HepG2 (cell line): ENCODE data around the gene PNPLA8. TPM values are rescaled to one million over a fixed set of nuclear protein-coding genes. Genes with fewer than 3 reads are reported as not detected.
"Not testable (repeated sequence)": the region's sequence is repeated elsewhere in the genome, so short reads cannot be mapped to it uniquely, and the experiment has no call there.

Experiments used
- ATAC-seq: fragments of 200-7000 bp; cut with Tn5 transposase; 3 replicates; pipeline ENCODE4 v1.9.1; 2020; ENCODE audit warnings: mild to moderate bottlenecking, moderate library complexity
- BruUV-seq: library from RNA; stranded (reverse); fragments of 400-500 nt; replicated peaks from 2 replicates; lab custom pipeline; 2021; lab: Mats Ljungman, UMichigan
- CTCF ChIA-PET: fragments of 300-600 bp; formaldehyde crosslinking; extraction: SDS; loops from one replicate; lab custom pipeline; 2021; ENCODE audit warnings: low total read pairs, inconsistent platforms, low intra/inter-chr PET ratio; lab: Yijun Ruan, JAX
- POLR2A ChIA-PET: fragments of 350-600 bp; sonication (Branson Sonifier 250); formaldehyde crosslinking; loops from one replicate; lab custom pipeline; 2020; ENCODE audit warnings: antibody characterized with exemption, inconsistent platforms; lab: Yijun Ruan, JAX
- DNase-seq: peaks from one replicate; pipeline ENCODE4 v3.0.0-alpha.2; 2015; ENCODE audit warnings: low spot score
- FAIRE-seq: peaks from 3 replicates; lab custom pipeline; 2011; peaks lifted over from hg19 to GRCh38; lab: Jason Lieb, UNC
- H2AFZ ChIP-seq: one replicate; pipeline ENCODE4 v1.6.1; 2011; ENCODE audit warnings: low read length, inconsistent platforms
- H3K27ac ChIP-seq: fragments of 300-600 bp; 3 replicates; pipeline ENCODE4 v1.8.0; 2011; ENCODE audit warnings: mixed run types, mild to moderate bottlenecking, mixed read lengths, low read length, inconsistent platforms; ENCODE audit not compliant: insufficient read depth; ENCODE audit errors: extremely low read length
- H3K27me3 ChIP-seq, 2 experiments: fragments of 200-600 bp in 1 of 2; 2 replicates in 1 of 2; 3 replicates in 1 of 2; pipeline versions ENCODE4 v1.6.0 to v1.8.0; 2011; ENCODE audit warnings: low read length in 2 of 2, mild to moderate bottlenecking in 2 of 2, moderate library complexity in 2 of 2, inconsistent platforms in 1 of 2; ENCODE audit not compliant: insufficient read depth in 2 of 2, control insufficient read depth in 1 of 2
- H3K36me3 ChIP-seq, 2 experiments: fragments of 200-600 bp in 1 of 2; replicated peaks in 1 of 2; 2 replicates in 1 of 2; 3 replicates in 1 of 2; pipeline versions ENCODE4 v1.5.1 to v1.8.0; 2011; ENCODE audit warnings: low read length in 2 of 2, inconsistent platforms in 1 of 2; ENCODE audit not compliant: insufficient read depth in 2 of 2, control insufficient read depth in 1 of 2
- H3K4me1 ChIP-seq: 2 replicates; pipeline ENCODE4 v1.5.1; 2012; ENCODE audit warnings: low read length, inconsistent platforms; ENCODE audit not compliant: insufficient read depth
- H3K4me2 ChIP-seq: 2 replicates; pipeline ENCODE4 v1.6.0; 2011; ENCODE audit warnings: low read depth, low read length, inconsistent platforms
- H3K4me3 ChIP-seq, 3 experiments: fragments of 200-600 bp in 1 of 3; sonication (generic), shearing (Covaris generic) in 1 of 3; replicated peaks in 1 of 3; 2 replicates each; pipeline ENCODE4 v1.5.1; 2011 to 2016; ENCODE audit warnings: low read length in 3 of 3, inconsistent platforms in 2 of 3, low read depth in 2 of 3, mild to moderate bottlenecking in 2 of 3, control low read depth in 1 of 3, mixed read lengths in 1 of 3; ENCODE audit not compliant: insufficient read depth in 1 of 3
- H3K79me2 ChIP-seq: one replicate; pipeline ENCODE4 v1.6.1; 2011; ENCODE audit warnings: low read length, inconsistent platforms; ENCODE audit not compliant: insufficient read depth
- H3K9ac ChIP-seq: 2 replicates; pipeline ENCODE4 v1.6.0; 2011; ENCODE audit warnings: mild to moderate bottlenecking, low read depth, low read length, inconsistent platforms; ENCODE audit not compliant: insufficient read depth
- H3K9me3 ChIP-seq: 2 replicates; pipeline ENCODE4 v1.5.1; 2012; ENCODE audit warnings: mild to moderate bottlenecking, low read length
- H4K20me1 ChIP-seq: 2 replicates; pipeline ENCODE4 v1.6.0; 2011; ENCODE audit warnings: inconsistent platforms, mild to moderate bottlenecking, low read length, moderate library complexity; ENCODE audit not compliant: insufficient read depth
- AHR ChIP-seq: IDR thresholded peaks from 2 replicates; pipeline ENCODE4 v1.6.1; 2018; ENCODE audit warnings: missing genetic modification reagents, missing compliant biosample characterization
- HNRNPLL ChIP-seq: fragments of 200-400 bp; formaldehyde crosslinking; IDR thresholded peaks from 2 replicates; pipeline ENCODE4 v1.6.1; 2017; ENCODE audit warnings: mild to moderate bottlenecking, low read depth, low read length; ENCODE audit not compliant: poor library complexity, severe bottlenecking
- SMAD3 ChIP-seq: sonication (generic); formaldehyde crosslinking; IDR thresholded peaks from 2 replicates; pipeline ENCODE4 v1.4.0; 2020; ENCODE audit warnings: missing genetic modification reagents
- ZNF672 ChIP-seq: sonication (generic); formaldehyde crosslinking; IDR thresholded peaks from 2 replicates; pipeline ENCODE4 v1.8.1; 2022; ENCODE audit warnings: missing genetic modification reagents
- ZNF749 ChIP-seq: sonication (generic); formaldehyde crosslinking; IDR thresholded peaks from 2 replicates; pipeline ENCODE4 v1.8.0; 2022; ENCODE audit warnings: mild to moderate bottlenecking, missing genetic modification reagents, moderate library complexity, borderline replicate concordance
- ZSCAN9 ChIP-seq: IDR thresholded peaks from 2 replicates; pipeline ENCODE4 v1.6.1; 2016; ENCODE audit warnings: borderline replicate concordance
- WGBS: methylation state at CpG from one replicate; pipeline ENCODE4 v1.1.6; 2017; ENCODE audit warnings: low lambda C conversion rate; 5-methylcytosine and 5-hydroxymethylcytosine counted together
- in situ Hi-C: cut with HindIII; loops from 2 replicates; pipeline ENCODE4 v1.10.0; 2017; ENCODE audit warnings: low pct_unique_long_range_greater_than_20kb; ENCODE audit not compliant: extremely low pct_ligation_motif_present
- intact Hi-C: fragments of 100-400 bp; cut with micrococcal nuclease; formaldehyde crosslinking; loops from one replicate; pipeline ENCODE4 v1.10.0; 2022; ENCODE audit not compliant: unreplicated experiment
- polyA plus RNA-seq, 8 experiments: library from polyadenylated mRNA; depleted of rRNA in 3 of 8; stranded (reverse) in 7 of 8; unstranded in 1 of 8; fragments of >200 nt; fragmentation: Illumina TruSeq in 4 of 8; extraction: Trizol in 4 of 8; gene quantifications; 2 replicates each; pipeline versions ENCODE4 v1.2.1 to v1.2.3, GENCODE V29; 2011 to 2016; ENCODE audit warnings: low read depth in 4 of 8, missing spikeins in 1 of 8, mixed read lengths in 1 of 8; ENCODE audit not compliant: insufficient read depth in 1 of 8
- total RNA-seq, 5 experiments: library from RNA; depleted of rRNA; stranded (reverse); fragments of >200 nt; fragmentation: Illumina TruSeq; extraction: Trizol; gene quantifications; 2 replicates each; pipeline ENCODE4 v1.2.3, GENCODE V29; 2016; ENCODE audit warnings: low read depth in 1 of 5
- TF ChIP-seq, protein P1 (sequence below): sonication (generic); formaldehyde crosslinking; IDR thresholded peaks from 2 replicates; pipeline ENCODE4 v1.8.0; 2022; ENCODE audit warnings: low read depth, missing genetic modification reagents
- TF ChIP-seq, protein P2 (sequence below): sonication (generic); formaldehyde crosslinking; IDR thresholded peaks from 2 replicates; pipeline ENCODE4 v1.4.0; 2020; ENCODE audit warnings: mild to moderate bottlenecking, missing genetic modification reagents

The PNPLA8 gene
- total and polyA plus RNA-seq, 2 of the 13 experiments (the other 11 are each of a cell fraction or from before 2014, with no cell fraction given): 6.3 to 11.4 TPM

DNA sequence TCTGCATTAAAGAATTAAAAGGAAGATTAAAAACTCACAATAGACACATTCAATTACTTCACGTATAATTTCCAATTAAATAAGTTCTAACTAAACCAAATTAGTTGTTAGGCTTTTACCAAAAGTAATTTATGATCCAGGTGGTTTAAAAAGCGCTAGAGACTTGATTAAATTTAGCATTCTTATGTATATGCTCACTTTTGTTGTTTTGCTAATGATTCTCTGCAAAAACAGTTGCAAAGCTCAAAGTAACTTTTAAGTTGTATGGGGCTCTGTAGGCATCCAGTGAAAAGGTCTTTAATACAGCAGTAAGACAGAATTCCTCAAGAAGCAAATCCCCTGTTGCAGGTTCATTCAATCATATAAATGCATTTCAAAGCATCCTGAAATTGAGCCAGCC lies 15.5 kb upstream of the PNPLA8 start (continued):
- TF ChIP-seq, protein P1, sequence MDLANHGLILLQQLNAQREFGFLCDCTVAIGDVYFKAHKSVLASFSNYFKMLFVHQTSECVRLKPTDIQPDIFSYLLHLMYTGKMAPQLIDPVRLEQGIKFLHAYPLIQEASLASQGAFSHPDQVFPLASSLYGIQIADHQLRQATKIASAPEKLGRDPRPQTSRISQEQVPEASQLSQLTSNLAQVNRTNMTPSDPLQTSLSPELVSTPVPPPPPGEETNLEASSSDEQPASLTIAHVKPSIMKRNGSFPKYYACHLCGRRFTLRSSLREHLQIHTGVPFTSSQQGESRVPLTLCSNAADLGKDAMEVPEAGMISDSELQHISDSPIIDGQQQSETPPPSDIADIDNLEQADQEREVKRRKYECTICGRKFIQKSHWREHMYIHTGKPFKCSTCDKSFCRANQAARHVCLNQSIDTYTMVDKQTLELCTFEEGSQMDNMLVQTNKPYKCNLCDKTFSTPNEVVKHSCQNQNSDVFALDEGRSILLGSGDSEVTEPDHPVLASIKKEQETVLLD (CRISPR knock-in tag): no peak
- TF ChIP-seq ZSCAN9 (no peak), HNRNPLL (no peak), ZNF672 (CRISPR knock-in tag) (no peak), ZNF749 (no peak), AHR (CRISPR knock-in tag) (no peak), SMAD3 (CRISPR knock-in tag) (no peak)
- TF ChIP-seq, protein P2, sequence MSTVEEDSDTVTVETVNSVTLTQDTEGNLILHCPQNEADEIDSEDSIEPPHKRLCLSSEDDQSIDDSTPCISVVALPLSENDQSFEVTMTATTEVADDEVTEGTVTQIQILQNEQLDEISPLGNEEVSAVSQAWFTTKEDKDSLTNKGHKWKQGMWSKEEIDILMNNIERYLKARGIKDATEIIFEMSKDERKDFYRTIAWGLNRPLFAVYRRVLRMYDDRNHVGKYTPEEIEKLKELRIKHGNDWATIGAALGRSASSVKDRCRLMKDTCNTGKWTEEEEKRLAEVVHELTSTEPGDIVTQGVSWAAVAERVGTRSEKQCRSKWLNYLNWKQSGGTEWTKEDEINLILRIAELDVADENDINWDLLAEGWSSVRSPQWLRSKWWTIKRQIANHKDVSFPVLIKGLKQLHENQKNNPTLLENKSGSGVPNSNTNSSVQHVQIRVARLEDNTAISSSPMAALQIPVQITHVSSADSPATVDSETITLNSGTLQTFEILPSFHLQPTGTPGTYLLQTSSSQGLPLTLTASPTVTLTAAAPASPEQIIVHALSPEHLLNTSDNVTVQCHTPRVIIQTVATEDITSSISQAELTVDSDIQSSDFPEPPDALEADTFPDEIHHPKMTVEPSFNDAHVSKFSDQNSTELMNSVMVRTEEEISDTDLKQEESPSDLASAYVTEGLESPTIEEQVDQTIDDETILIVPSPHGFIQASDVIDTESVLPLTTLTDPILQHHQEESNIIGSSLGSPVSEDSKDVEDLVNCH (CRISPR knock-in tag): no peak

DNA sequence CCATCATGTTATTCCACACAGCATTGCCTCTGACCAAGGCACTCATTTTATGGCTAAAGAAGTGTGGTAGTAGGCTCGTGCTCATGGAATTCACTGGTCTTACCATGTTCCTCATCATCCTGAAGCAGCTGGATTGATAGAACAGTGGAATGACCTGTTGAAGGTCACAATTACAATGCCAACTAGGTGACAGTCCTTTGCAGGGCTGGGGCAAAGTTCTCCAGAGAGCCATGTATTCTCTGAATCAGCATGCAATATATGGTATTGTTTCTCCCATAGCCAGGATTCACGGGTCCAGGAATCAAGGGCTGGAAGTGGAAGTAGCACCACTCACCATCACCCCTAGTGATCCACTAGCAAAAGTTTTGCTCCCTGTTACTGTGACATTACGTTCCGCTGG lies 12.8 kb upstream of the PNPLA8 start:
- H3K79me2 ChIP-seq, H3K36me3 ChIP-seq, H3K9ac ChIP-seq, H3K4me1 ChIP-seq, in situ Hi-C loops, H3K4me3 ChIP-seq, ATAC-seq, DNase-seq, H3K9me3 ChIP-seq, BruUV-seq, CTCF ChIA-PET, H4K20me1 ChIP-seq, FAIRE-seq, H3K27me3 ChIP-seq, H3K4me2 ChIP-seq, H2AFZ ChIP-seq, H3K27ac ChIP-seq, POLR2A ChIA-PET, intact Hi-C loops: not testable (repeated sequence)
- WGBS: 0% methylated on average over 2 of the region's 4 CpGs

DNA sequence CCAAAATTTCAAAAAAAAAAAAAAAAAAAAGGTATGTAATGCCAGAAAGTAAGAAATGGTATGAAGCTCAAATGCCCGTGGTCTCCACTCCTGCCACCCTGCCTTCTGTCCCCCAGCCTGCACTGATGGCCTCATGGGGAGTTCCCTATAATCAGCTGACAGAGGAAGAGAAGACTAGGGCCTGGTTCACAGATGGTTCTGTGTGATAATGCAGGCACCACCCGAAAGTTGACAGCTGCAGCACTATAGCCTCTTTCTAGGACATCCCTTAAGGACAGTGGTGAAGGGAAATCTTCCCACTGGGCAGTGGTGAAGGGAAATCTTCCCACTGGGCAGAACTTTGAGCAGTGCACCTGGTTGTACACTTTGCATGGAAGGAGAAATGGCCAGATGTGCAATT lies 12.3 kb upstream of the PNPLA8 start:
- BruUV-seq, H2AFZ ChIP-seq, ATAC-seq, H3K36me3 ChIP-seq, H3K9ac ChIP-seq, H3K27ac ChIP-seq, H3K9me3 ChIP-seq, DNase-seq, H4K20me1 ChIP-seq, CTCF ChIA-PET, H3K4me1 ChIP-seq, POLR2A ChIA-PET, H3K4me3 ChIP-seq, H3K27me3 ChIP-seq, in situ Hi-C loops, H3K79me2 ChIP-seq, intact Hi-C loops, FAIRE-seq, H3K4me2 ChIP-seq: not testable (repeated sequence)
- 20% methylated on average over 1 of the region's 2 CpGs for WGBS
